Measurements from ENCODE around the gene CNPY3. TPM values are rescaled to one million over a fixed set of nuclear protein-coding genes. Genes with fewer than 3 reads are reported as not detected.

Gene CNPY3
- total and polyA plus RNA-seq, 2 of the 13 experiments (the other 11 are each of a cell fraction or from before 2014, with no cell fraction given), result 42.3 to 60.2 TPM

GRCh38 chr6:42963855-42964605, 34.8 kb downstream of the CNPY3 start (continued):
- no peak for TF ChIP-seq HNRNPK (IDR thresholded peaks at IDR 0.05; ENCODE audit: low read depth, low read length, poor library complexity, severe bottlenecking)

- DNase-seq (ENCODE audit: low spot score) (no peak), ATAC-seq (no peak), FAIRE-seq (no peak)
- ChIA-PET CTCF (ENCODE audit: low intra/inter-chr PET ratio, low total read pairs) (no interaction called here), POLR2A (interaction anchor here (1.0 to 3.2 kb wide), 4 partner anchors 12 to 48 kb away, joined by 3 to 25 read pairs (median 4); partner anchors contain the start of genes CNPY3, KLHDC3, PEX6 and PPP2R5D)
- in situ Hi-C loops (cut with HindIII; ENCODE audit: extremely low pct_ligation_motif_present, low pct_unique_long_range_greater_than_20kb) (no loop called here), intact Hi-C loops (cut with micrococcal nuclease; ENCODE audit: unreplicated experiment) (no loop called here)
- H3K79me2 ChIP-seq (ENCODE audit: insufficient read depth, low read length), result no peaks in the 10 kb centered on the region
- H4K20me1 ChIP-seq (ENCODE audit: insufficient read depth, low read length), result no peaks in the 10 kb centered on the region
- H3K4me1 ChIP-seq (ENCODE audit: insufficient read depth, low read length), result peaks cover 43% of the 10 kb centered on the region
- no peak overlapping the region for H3K4me2 ChIP-seq (ENCODE audit: low read depth, low read length)
- no peaks in the 10 kb centered on the region for H3K9me3 ChIP-seq (ENCODE audit: low read length)
- H3K27ac ChIP-seq (ENCODE audit: extremely low read length, insufficient read depth, low read length), result no peak overlapping the region
- H2AFZ ChIP-seq (ENCODE audit: low read length), result no peak overlapping the region
- H3K4me3 ChIP-seq (replicated peaks in 1 of 3; ENCODE audit: insufficient read depth in 1 of 3, low read depth in 2 of 3, low read length in 3 of 3), result no peak overlapping the region
- 0 out of 5 replicates have a peak, but pooled peaks cover 0 to 1% of the 10 kb centered on the region in 2 experiments for H3K36me3 ChIP-seq (replicated peaks in 1 of 2; ENCODE audit: control insufficient read depth in 1 of 2, insufficient read depth in 2 of 2, low read length in 2 of 2)
- H3K9ac ChIP-seq (ENCODE audit: insufficient read depth, low read depth, low read length), result no peak overlapping the region
- 91% methylated on average over 7 of the region's 7 CpGs for WGBS (ENCODE audit: low lambda C conversion rate)
- H3K27me3 ChIP-seq (ENCODE audit: control insufficient read depth in 1 of 2, insufficient read depth in 2 of 2, low read length in 2 of 2), result no peaks in the 10 kb centered on the region
- no TSS peak for BruUV-seq (replicated peaks)
- TF ChIP-seq DPF2 (CRISPR knock-in tag; IDR thresholded peaks at IDR 0.05; ENCODE audit: borderline replicate concordance, low read depth) (no peak), TFDP1 (CRISPR knock-in tag; IDR thresholded peaks at IDR 0.05; ENCODE audit: borderline replicate concordance) (no peak), ZIK1 (CRISPR knock-in tag; IDR thresholded peaks at IDR 0.05; ENCODE audit: borderline replicate concordance, low read depth) (no peak), NR2F2 (IDR thresholded peaks at IDR 0.05; ENCODE audit: borderline replicate concordance, low read depth) (no peak), ELF3 (CRISPR knock-in tag; IDR thresholded peaks at IDR 0.05) (no peak), REL (CRISPR knock-in tag; conservative IDR thresholded peaks at IDR 0.05) (no peak), PPARG (CRISPR knock-in tag; conservative IDR thresholded peaks at IDR 0.05) (no peak), KDM5B (CRISPR knock-in tag; IDR thresholded peaks at IDR 0.05; ENCODE audit: borderline replicate concordance) (no peak), ZMYM3 (CRISPR knock-in tag; IDR thresholded peaks at IDR 0.05) (no peak), ZBTB49 (CRISPR knock-in tag; IDR thresholded peaks at IDR 0.05; ENCODE audit: borderline replicate concordance) (no peak)
- TF ChIP-seq, protein P1, sequence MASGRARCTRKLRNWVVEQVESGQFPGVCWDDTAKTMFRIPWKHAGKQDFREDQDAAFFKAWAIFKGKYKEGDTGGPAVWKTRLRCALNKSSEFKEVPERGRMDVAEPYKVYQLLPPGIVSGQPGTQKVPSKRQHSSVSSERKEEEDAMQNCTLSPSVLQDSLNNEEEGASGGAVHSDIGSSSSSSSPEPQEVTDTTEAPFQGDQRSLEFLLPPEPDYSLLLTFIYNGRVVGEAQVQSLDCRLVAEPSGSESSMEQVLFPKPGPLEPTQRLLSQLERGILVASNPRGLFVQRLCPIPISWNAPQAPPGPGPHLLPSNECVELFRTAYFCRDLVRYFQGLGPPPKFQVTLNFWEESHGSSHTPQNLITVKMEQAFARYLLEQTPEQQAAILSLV (CRISPR knock-in tag; IDR thresholded peaks at IDR 0.05; ENCODE audit: borderline replicate concordance), result no peak
- TF ChIP-seq, protein P2, sequence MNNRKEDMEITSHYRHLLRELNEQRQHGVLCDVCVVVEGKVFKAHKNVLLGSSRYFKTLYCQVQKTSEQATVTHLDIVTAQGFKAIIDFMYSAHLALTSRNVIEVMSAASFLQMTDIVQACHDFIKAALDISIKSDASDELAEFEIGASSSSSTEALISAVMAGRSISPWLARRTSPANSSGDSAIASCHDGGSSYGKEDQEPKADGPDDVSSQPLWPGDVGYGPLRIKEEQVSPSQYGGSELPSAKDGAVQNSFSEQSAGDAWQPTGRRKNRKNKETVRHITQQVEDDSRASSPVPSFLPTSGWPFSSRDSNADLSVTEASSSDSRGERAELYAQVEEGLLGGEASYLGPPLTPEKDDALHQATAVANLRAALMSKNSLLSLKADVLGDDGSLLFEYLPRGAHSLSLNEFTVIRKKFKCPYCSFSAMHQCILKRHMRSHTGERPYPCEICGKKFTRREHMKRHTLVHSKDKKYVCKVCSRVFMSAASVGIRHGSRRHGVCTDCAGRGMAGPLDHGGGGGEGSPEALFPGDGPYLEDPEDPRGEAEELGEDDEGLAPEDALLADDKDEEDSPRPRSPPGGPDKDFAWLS (CRISPR knock-in tag; IDR thresholded peaks at IDR 0.05; ENCODE audit: borderline replicate concordance), result no peak
Measured at GRCh38 chr6:42966571-42966970, 37.3 kb downstream of the CNPY3 start.
